Keratinocyte (primary cell): Measurements from ENCODE around the gene GABRD. TPM values are rescaled to one million over a fixed set of nuclear protein-coding genes. Genes with fewer than 3 reads are reported as not detected.

Experiments
- DNase-seq: peaks from one replicate; pipeline ENCODE4 v3.0.0-alpha.2; 2011; ENCODE audit warnings: low read depth, missing footprints, low spot score
- FAIRE-seq: peaks from 2 replicates; lab custom pipeline; 2011; peaks lifted over from hg19 to GRCh38; lab: Jason Lieb, UNC
- H2AFZ ChIP-seq: 2 replicates; pipeline ENCODE4 v1.6.0; 2012; ENCODE audit warnings: low read length, control low read depth, inconsistent platforms; ENCODE audit not compliant: control insufficient read depth
- H3K27ac ChIP-seq: 2 replicates; pipeline ENCODE4 v1.5.1; 2011; ENCODE audit warnings: low read length; ENCODE audit not compliant: control insufficient read depth, insufficient read depth
- H3K27me3 ChIP-seq: 3 replicates; pipeline ENCODE4 v1.6.0; 2011; ENCODE audit warnings: low read length; ENCODE audit not compliant: control insufficient read depth, insufficient read depth; ENCODE audit errors: extremely low read depth
- H3K36me3 ChIP-seq, 2 experiments: 2 replicates in 1 of 2; 3 replicates in 1 of 2; pipeline ENCODE4 v1.5.1; 2011; ENCODE audit warnings: low read length in 2 of 2, mild to moderate bottlenecking in 1 of 2; ENCODE audit not compliant: control insufficient read depth in 2 of 2, insufficient read depth in 2 of 2; ENCODE audit errors: extremely low read depth in 1 of 2
- H3K4me1 ChIP-seq: 3 replicates; pipeline ENCODE4 v1.5.1; 2011; ENCODE audit warnings: low read length; ENCODE audit not compliant: control insufficient read depth, insufficient read depth; ENCODE audit errors: extremely low read depth
- H3K4me2 ChIP-seq: 3 replicates; pipeline ENCODE4 v1.6.0; 2011; ENCODE audit warnings: low read depth, low read length; ENCODE audit not compliant: control insufficient read depth, insufficient read depth; ENCODE audit errors: extremely low read depth
- H3K4me3 ChIP-seq, 3 experiments: fragments of 200-600 bp in 1 of 3; sonication (generic) in 1 of 3; 2 replicates in 2 of 3; 3 replicates in 1 of 3; pipeline ENCODE4 v1.5.1; 2011 to 2016; ENCODE audit warnings: low read length in 3 of 3, mild to moderate bottlenecking in 3 of 3, control low read depth in 2 of 3, inconsistent platforms in 1 of 3, low read depth in 1 of 3, mixed read lengths in 1 of 3, mixed run types in 1 of 3, moderate library complexity in 1 of 3; ENCODE audit not compliant: control insufficient read depth in 2 of 3, insufficient read depth in 2 of 3; ENCODE audit errors: extremely low read depth in 1 of 3
- H3K79me2 ChIP-seq: 2 replicates; pipeline ENCODE4 v1.6.0; 2012; ENCODE audit warnings: low read length; ENCODE audit not compliant: control insufficient read depth, insufficient read depth
- H3K9ac ChIP-seq: 3 replicates; pipeline ENCODE4 v1.6.0; 2011; ENCODE audit warnings: low read length; ENCODE audit not compliant: control insufficient read depth, insufficient read depth; ENCODE audit errors: extremely low read depth
- H3K9me1 ChIP-seq: 3 replicates; pipeline ENCODE4 v1.6.0; 2011; ENCODE audit warnings: low read length; ENCODE audit not compliant: control insufficient read depth, insufficient read depth; ENCODE audit errors: extremely low read depth
- H3K9me3 ChIP-seq: 2 replicates; pipeline ENCODE4 v1.5.1; 2012; ENCODE audit warnings: low read depth, low read length; ENCODE audit not compliant: control insufficient read depth
- H4K20me1 ChIP-seq: 3 replicates; pipeline ENCODE4 v1.6.0; 2011; ENCODE audit warnings: low read length; ENCODE audit not compliant: control insufficient read depth, insufficient read depth; ENCODE audit errors: extremely low read depth
- CTCF ChIP-seq, 3 experiments: IDR thresholded peaks in 1 of 3; conservative IDR thresholded peaks in 1 of 3; optimal IDR thresholded peaks in 1 of 3; 2 replicates in 2 of 3; 3 replicates in 1 of 3; pipeline versions ENCODE3 to v1.5.1; 2011; ENCODE audit warnings: low read length in 3 of 3, mild to moderate bottlenecking in 3 of 3, moderate library complexity in 2 of 3, control low read depth in 1 of 3, inconsistent platforms in 1 of 3; ENCODE audit not compliant: insufficient read depth in 2 of 3; ENCODE audit errors: extremely low read depth in 1 of 3
- EZH2 ChIP-seq: IDR thresholded peaks from one replicate; pipeline ENCODE4 v1.6.1; 2012; ENCODE audit warnings: inconsistent platforms, mild to moderate bottlenecking, low read length, moderate library complexity
- dilution Hi-C: fragments of 300-500 bp; cut with MboI; formaldehyde crosslinking; loops from one replicate; pipeline ENCODE4 v1.7.0; 2020; ENCODE audit warnings: low sequenced_read_pairs; ENCODE audit not compliant: extremely low pct_ligation_motif_present
- polyA plus RNA-seq, 5 experiments: library from polyadenylated mRNA; depleted of rRNA in 3 of 5; stranded (reverse) in 3 of 5; stranded (forward) in 1 of 5; unstranded in 1 of 5; fragments of >200 nt; gene quantifications; 1 replicate in 1 of 5; 2 replicates in 3 of 5; 3 replicates in 1 of 5; pipeline versions ENCODE4 v1.2.1 to v1.2.3, GENCODE V29; 2011 to 2012; ENCODE audit warnings: missing spikeins in 2 of 5, low read depth in 1 of 5, low replicate concordance in 1 of 5

The GABRD gene
- polyA plus RNA-seq, 1 donor (not counting 4 experiments of a cell fraction or from before 2014, with no cell fraction given): not detected

DNA sequence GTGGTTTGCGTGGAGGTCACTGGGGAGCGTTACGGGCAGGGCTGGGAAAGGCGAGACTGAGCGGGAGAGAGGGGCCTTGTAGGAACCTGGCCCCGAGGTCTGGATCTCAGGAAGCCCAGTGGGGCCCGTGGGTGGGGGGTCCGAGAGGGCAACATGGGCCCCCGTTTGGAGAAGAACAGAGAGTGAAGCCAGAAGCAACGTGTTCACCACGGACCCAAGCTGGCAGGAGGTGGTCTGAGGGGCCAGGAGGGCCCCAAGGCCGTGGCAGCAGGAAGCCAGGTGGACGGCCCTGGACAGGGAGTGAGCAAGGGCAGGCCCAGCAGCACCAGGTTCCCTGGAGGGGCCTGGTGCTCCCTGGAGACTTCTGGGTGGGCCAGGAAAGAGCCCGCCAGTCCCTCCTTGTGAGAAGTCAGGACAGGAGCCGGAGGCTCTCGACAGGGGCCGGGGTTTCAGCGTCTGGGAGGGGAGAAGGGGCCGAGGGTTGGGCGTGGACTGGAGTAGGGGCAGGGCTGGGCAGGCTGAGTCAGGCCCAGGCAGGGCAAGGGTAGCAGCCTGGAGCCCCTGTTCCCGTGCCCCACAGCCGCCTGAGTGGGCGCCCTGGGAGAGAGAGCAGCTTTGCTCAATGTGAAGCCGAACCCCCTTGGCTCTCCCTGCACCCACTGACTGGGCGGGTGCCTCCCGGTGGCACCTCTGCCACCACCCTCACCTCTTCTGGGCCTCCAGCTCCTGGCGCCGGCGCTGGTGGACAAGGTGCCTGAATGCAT, 49.0 kb upstream of the GABRD start:
- Histone ChIP-seq H3K4me1 (peaks cover 18% of the 10 kb centered on the region), H2AFZ (no peak overlapping the region), H3K4me3 (no peak overlapping the region), H3K4me2 (no peak overlapping the region), H3K27ac (no peak overlapping the region), H3K79me2 (no peaks in the 10 kb centered on the region), H4K20me1 (no peaks in the 10 kb centered on the region), H3K36me3 (no peaks in the 10 kb centered on the region), H3K9me1 (no peaks in the 10 kb centered on the region), H3K9me3 (peaks cover 6% of the 10 kb centered on the region), H3K27me3 (peaks cover 5% of the 10 kb centered on the region), H3K9ac (no peak overlapping the region)
- dilution Hi-C loops: no loop called here
- TF ChIP-seq EZH2: no peak
- TF ChIP-seq CTCF (optimal IDR thresholded peaks at IDR 0.05 in 1 of 3, IDR thresholded peaks at IDR 0.05 in 1 of 3, conservative IDR thresholded peaks at IDR 0.05 in 1 of 3; ENCODE audit: extremely low read depth in 1 of 3, insufficient read depth in 2 of 3, low read length in 3 of 3): no peak
- no peak for DNase-seq
- no peak for FAIRE-seq

- FAIRE-seq: no peak
- H3K27me3 ChIP-seq: no peaks in the 10 kb centered on the region
- H3K79me2 ChIP-seq: no peaks in the 10 kb centered on the region
- no peaks in the 10 kb centered on the region for H3K36me3 ChIP-seq
- H3K27ac ChIP-seq: no peak overlapping the region
- H3K9me1 ChIP-seq: no peaks in the 10 kb centered on the region
- H3K4me1 ChIP-seq: peaks cover 18% of the 10 kb centered on the region
- no peak overlapping the region for H2AFZ ChIP-seq
- no peak overlapping the region for H3K9ac ChIP-seq
- H4K20me1 ChIP-seq: no peaks in the 10 kb centered on the region
- H3K4me3 ChIP-seq: no peak overlapping the region
- DNase-seq: no peak
- TF ChIP-seq EZH2: no peak
- H3K9me3 ChIP-seq: peaks cover 6% of the 10 kb centered on the region
- dilution Hi-C loops: no loop called here
- H3K4me2 ChIP-seq: no peak overlapping the region
Measured at GRCh38 chr1:1971017-1971416, 48.1 kb upstream of the GABRD start.
